GM19099 (cell line): ENCODE data around the gene BBS7.

Source experiments
- POLR2A ChIP-seq: IDR thresholded peaks from 3 replicates; pipeline ENCODE4 v1.6.1; 2011; ENCODE audit warnings: low read depth; ENCODE audit not compliant: insufficient read length; ENCODE audit errors: extremely low read depth

Gene BBS7

DNA sequence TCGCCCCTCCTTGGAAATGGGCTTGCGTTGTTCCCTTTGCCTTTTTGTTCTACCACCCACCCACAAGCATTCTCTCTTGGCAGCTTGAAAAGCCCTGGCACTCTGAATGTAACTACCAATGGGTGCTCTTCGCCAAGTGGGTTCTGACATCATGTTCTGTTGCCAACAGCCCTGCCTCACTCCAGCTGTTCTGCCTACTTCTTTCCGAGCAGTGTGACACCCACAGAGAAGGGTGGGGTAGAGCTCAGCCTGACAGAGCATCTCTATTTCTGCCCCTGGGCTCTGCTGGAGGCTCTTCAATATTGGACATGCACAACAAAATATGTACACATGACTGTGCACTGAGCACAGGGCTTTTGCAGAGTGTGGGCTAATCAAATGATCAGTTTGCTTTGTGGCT lies 84.8 kb downstream of the BBS7 start:
- TF ChIP-seq POLR2A: no peak

DNA sequence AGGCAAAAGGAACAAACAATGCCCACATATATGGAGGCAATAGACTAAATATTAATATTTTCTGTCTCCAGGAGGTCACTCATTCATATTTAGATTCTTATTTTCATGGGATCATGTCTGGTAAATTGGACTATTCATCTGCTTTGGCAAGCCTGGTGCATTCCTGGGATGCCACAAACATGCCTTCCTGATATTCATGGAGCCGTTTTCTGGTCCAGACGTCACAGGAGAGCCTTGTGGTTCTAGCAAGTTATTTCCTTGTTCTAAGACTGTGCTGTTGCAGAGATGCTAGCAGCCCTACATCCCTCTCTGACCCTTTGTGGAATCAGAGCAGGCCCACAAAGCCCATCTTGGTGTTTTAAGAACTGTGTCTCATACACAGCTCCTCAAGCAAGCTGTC lies 85.3 kb downstream of the BBS7 start:
- no peak for TF ChIP-seq POLR2A

DNA sequence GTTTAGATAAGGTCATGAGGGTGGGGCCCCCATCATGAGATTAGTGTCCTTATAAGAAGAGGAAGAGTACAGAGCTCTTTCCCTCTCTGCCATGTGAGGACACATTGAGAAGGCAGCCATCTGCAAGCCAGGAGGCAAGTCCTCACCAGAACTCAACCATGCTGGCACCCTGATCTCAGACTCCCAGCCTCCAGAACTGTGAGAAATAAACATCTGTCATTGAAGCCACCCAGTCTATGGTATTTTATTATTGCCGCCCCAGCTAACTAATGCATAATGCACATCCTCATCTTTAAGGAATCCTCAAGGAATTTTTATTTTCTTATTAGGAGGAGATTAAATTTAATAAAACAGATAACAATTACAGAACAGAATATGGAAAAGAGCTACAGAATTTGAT lies 85.9 kb downstream of the BBS7 start:
- TF ChIP-seq POLR2A: no peak

DNA sequence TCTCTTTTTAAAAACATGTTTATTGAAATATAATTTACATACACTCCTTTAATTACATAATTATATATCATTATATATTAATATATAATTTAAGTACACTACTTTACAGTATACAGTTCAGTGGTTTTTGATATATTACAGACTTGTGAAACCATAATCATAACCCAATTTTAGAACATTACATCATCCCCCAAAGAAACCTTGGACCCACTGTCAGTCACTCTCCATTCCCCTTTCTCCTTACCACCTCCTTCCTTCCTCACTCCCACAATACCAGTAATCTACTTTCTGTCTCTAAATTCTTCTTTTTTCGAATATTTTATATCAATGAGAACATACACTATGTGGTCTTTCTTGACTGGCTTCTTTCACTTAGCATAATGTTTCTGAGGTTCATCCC lies 87.1 kb downstream of the BBS7 start:
- no peak for TF ChIP-seq POLR2A

DNA sequence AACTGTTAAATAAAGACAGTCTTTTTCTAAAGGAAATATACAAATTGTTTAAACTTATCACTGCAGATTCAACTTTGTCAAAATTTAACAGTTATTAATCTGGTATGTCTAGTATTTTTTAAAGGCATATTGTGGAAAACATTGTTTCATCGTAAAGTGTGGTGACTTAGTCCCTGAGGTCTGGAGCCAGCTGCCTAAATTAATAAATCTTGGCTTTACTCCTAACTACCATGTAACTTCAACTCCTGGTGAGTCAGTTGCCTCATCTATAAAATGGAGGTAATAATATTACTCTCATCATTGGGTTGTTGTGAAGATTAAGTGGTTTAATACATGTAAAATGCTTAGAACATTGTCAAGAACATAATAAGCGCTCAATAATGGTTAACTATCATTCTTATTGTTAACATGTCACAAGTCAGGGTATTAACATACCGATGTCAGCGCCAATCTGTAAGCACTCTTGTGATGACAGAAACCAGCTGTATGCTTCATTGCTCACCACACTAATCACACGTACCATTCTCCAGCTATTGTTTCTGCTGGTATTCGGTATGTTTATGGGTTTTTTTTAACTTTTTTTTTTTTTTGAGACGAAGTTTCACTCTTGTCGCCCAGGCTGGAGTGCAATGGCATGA lies 91.2 kb downstream of the BBS7 start:
- TF ChIP-seq POLR2A: no peak

DNA sequence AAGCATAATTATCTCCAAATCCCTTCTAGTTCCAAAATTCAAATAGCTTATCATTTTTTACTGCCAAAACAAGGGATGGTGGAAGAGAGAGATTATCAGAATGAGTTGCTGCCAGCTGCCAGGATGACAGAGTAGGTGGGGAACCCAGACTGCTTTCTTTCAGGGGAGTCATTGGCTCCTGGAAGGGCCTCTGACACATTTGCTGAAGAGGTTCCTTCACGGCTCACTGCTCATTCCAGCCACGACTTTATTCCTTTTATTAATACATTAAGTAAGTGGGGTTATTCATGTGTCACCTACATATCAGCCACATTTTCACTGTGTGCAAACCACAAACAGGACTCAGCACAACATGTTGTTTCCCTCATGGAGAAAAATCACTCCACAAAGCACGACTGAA lies 92.6 kb downstream of the BBS7 start:
- no peak for TF ChIP-seq POLR2A

DNA sequence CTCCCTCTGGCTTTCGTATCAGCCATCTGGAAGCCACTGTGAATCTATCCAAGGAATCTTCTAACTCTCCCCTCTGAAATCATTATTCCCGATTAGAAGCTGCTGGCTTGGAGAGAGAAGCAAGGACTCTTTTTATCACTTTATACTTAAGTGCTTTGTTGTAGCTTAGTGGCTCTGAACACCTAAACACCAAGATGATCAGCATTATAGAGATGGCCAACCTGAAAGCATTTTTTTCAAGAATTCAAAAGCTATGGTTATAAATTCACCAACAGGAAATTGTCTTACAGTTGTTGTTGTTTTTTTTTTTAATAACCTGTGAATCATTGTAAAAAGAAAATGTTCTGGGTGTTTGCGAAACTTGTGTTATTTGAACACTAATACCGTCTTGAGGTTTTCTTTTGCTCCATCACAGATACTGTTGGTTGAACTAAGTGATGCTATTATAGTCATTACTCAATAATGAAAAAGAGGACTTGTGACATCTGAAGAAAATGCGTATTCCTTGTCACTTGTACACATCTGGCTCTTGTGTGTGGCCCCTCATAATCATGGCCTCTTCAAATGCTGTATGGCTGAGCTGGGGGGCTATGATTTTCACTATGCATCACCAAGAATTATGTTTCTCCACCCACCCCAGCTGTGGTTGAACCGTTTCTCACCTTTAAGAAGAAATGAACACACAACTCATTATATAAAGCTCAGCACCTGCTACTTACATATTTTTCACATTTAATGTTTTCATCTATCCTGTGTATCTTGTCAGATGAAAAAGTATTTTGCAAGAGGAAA lies 93.5 kb downstream of the BBS7 start:
- TF ChIP-seq POLR2A: no peak
